Neural cell (in vitro differentiated cells): ENCODE measurements around the gene CDH4. TPM values are rescaled to one million over a fixed set of nuclear protein-coding genes. Genes with fewer than 3 reads are reported as not detected.

Source experiments
- H2AFZ ChIP-seq: fragments of 200-600, 300-800 bp; sonication (generic), shearing (Covaris generic); 2 replicates; pipeline ENCODE4 v1.6.0; 2014; ENCODE audit warnings: low read depth, mild to moderate bottlenecking, antibody characterized with exemption, low read length, moderate library complexity
- H3F3A ChIP-seq: fragments of 200-600 bp; shearing (Covaris generic); 2 replicates; pipeline ENCODE4 v1.6.1; 2016; ENCODE audit warnings: mild to moderate bottlenecking, moderate library complexity, mixed read lengths, antibody characterized with exemption, low read length; ENCODE audit not compliant: insufficient read depth, poor library complexity, severe bottlenecking
- H3K27ac ChIP-seq: fragments of 200-600, 300-800 bp; sonication (generic), shearing (Covaris generic); 2 replicates; pipeline ENCODE4 v1.5.1; 2014; ENCODE audit warnings: mild to moderate bottlenecking, low read length, moderate library complexity
- H3K27me3 ChIP-seq: fragments of 300-800, 200-600 bp; sonication (generic), shearing (Covaris generic); 2 replicates; pipeline ENCODE4 v1.6.0; 2014; ENCODE audit warnings: mild to moderate bottlenecking, low read depth, low read length, moderate library complexity; ENCODE audit not compliant: insufficient read depth
- H3K36me3 ChIP-seq: fragments of 300-800, 200-600 bp; sonication (generic), shearing (Covaris generic); 2 replicates; pipeline ENCODE4 v1.5.1; 2014; ENCODE audit warnings: mild to moderate bottlenecking, antibody characterized with exemption, low read length, moderate library complexity; ENCODE audit not compliant: insufficient read depth
- H3K4me2 ChIP-seq: fragments of 300-800, 200-600 bp; sonication (generic), shearing (Covaris generic); 2 replicates; pipeline ENCODE4 v1.6.0; 2014; ENCODE audit warnings: mild to moderate bottlenecking, low read length
- H3K4me3 ChIP-seq: fragments of 300-800, 200-600 bp; sonication (generic), shearing (Covaris generic); 2 replicates; pipeline ENCODE4 v1.5.1; 2014; ENCODE audit warnings: mild to moderate bottlenecking, low read length, moderate library complexity
- H3K79me2 ChIP-seq: fragments of 200-600 bp; shearing (Covaris generic); replicated peaks from 2 replicates; pipeline ENCODE4 v1.6.0; 2014; ENCODE audit warnings: mild to moderate bottlenecking, low read length, moderate library complexity; ENCODE audit not compliant: insufficient read depth
- H3K9ac ChIP-seq: fragments of 300-800, 200-600 bp; sonication (generic), shearing (Covaris generic); 2 replicates; pipeline ENCODE4 v1.6.1; 2016; ENCODE audit warnings: mild to moderate bottlenecking, low read length, mixed read lengths
- H3K9me2 ChIP-seq: fragments of 200-600 bp; shearing (Covaris generic); 2 replicates; pipeline ENCODE4 v1.6.1; 2016; ENCODE audit warnings: mild to moderate bottlenecking, low read length, mixed read lengths; ENCODE audit not compliant: insufficient read depth
- H3K9me3 ChIP-seq: fragments of 200-600, 300-800 bp; sonication (generic), shearing (Covaris generic); 2 replicates; pipeline ENCODE4 v1.6.1; 2016; ENCODE audit warnings: mild to moderate bottlenecking, mixed run types, low read length, moderate library complexity, mixed read lengths
- H4K20me1 ChIP-seq: fragments of 200-600 bp; shearing (Covaris generic); 2 replicates; pipeline ENCODE4 v1.6.1; 2016; ENCODE audit warnings: mild to moderate bottlenecking, mixed run types; ENCODE audit not compliant: insufficient read depth
- EP300 ChIP-seq: fragments of 450-650 bp; conservative IDR thresholded peaks from 2 replicates; pipeline ENCODE4 v1.6.1; 2014; ENCODE audit warnings: antibody characterized with exemption, mild to moderate bottlenecking, moderate library complexity; ENCODE audit not compliant: poor library complexity, severe bottlenecking
- EZH2 ChIP-seq: fragments of 200-600, 300-800 bp; shearing (Covaris generic), sonication (generic); IDR thresholded peaks from 2 replicates; pipeline ENCODE4 v1.6.1; 2014; ENCODE audit warnings: antibody characterized with exemption, low read length, borderline replicate concordance, mild to moderate bottlenecking; ENCODE audit not compliant: insufficient read depth, poor library complexity, severe bottlenecking
- MXI1 ChIP-seq: fragments of 450-650 bp; conservative IDR thresholded peaks from 2 replicates; pipeline ENCODE4 v1.6.1; 2014; ENCODE audit warnings: antibody characterized with exemption, mild to moderate bottlenecking; ENCODE audit not compliant: poor library complexity, severe bottlenecking
- POLR2AphosphoS5 ChIP-seq: IDR thresholded peaks from 2 replicates; pipeline ENCODE4 v1.6.1; 2012
- RAD21 ChIP-seq: fragments of 450-650 bp; conservative IDR thresholded peaks from 2 replicates; pipeline ENCODE4 v1.6.1; 2014; ENCODE audit warnings: antibody characterized with exemption, mild to moderate bottlenecking, moderate library complexity
- SMC3 ChIP-seq: fragments of 450-650 bp; conservative IDR thresholded peaks from 2 replicates; pipeline ENCODE4 v1.6.1; 2014; ENCODE audit warnings: antibody characterized with exemption, mild to moderate bottlenecking, moderate library complexity; ENCODE audit not compliant: poor library complexity
- TAF1 ChIP-seq: IDR thresholded peaks from 2 replicates; pipeline ENCODE4 v1.6.1; 2012; ENCODE audit warnings: low read depth
- polyA plus RNA-seq: library from polyadenylated mRNA; depleted of rRNA; stranded (reverse); fragments of >200 nt; gene quantifications from 2 replicates; pipeline ENCODE4 v1.2.3, GENCODE V29; 2014
- TF ChIP-seq, protein P1 (sequence below): IDR thresholded peaks from 2 replicates; pipeline ENCODE4 v1.6.1; 2012; ENCODE audit warnings: borderline replicate concordance
- TF ChIP-seq, protein P2 (sequence below): fragments of 450-650 bp; IDR thresholded peaks from 2 replicates; pipeline ENCODE4 v1.5.1; 2014; ENCODE audit warnings: antibody characterized with exemption, mild to moderate bottlenecking, moderate library complexity; ENCODE audit not compliant: poor library complexity, severe bottlenecking

The CDH4 gene
- polyA plus RNA-seq, 1 donor from 2014 or later, result 24.6 TPM

- no peak overlapping the region for H3K9ac ChIP-seq
- H3K79me2 ChIP-seq, result no peaks in the 10 kb centered on the region
- peaks cover 9% of the 10 kb centered on the region for H3K9me3 ChIP-seq
- H3K36me3 ChIP-seq, result peaks cover 4% of the 10 kb centered on the region
- H3K9me2 ChIP-seq, result no peaks in the 10 kb centered on the region
- no peaks in the 10 kb centered on the region for H4K20me1 ChIP-seq
- H3K27me3 ChIP-seq, result no peaks in the 10 kb centered on the region
- H3K27ac ChIP-seq, result no peak overlapping the region
- no peaks in the 10 kb centered on the region for H3F3A ChIP-seq
- TF ChIP-seq POLR2AphosphoS5 (no peak), TAF1 (no peak), EZH2 (no peak), MXI1 (no peak), RAD21 (no peak), EP300 (no peak), SMC3 (no peak)
- TF ChIP-seq, protein P1, sequence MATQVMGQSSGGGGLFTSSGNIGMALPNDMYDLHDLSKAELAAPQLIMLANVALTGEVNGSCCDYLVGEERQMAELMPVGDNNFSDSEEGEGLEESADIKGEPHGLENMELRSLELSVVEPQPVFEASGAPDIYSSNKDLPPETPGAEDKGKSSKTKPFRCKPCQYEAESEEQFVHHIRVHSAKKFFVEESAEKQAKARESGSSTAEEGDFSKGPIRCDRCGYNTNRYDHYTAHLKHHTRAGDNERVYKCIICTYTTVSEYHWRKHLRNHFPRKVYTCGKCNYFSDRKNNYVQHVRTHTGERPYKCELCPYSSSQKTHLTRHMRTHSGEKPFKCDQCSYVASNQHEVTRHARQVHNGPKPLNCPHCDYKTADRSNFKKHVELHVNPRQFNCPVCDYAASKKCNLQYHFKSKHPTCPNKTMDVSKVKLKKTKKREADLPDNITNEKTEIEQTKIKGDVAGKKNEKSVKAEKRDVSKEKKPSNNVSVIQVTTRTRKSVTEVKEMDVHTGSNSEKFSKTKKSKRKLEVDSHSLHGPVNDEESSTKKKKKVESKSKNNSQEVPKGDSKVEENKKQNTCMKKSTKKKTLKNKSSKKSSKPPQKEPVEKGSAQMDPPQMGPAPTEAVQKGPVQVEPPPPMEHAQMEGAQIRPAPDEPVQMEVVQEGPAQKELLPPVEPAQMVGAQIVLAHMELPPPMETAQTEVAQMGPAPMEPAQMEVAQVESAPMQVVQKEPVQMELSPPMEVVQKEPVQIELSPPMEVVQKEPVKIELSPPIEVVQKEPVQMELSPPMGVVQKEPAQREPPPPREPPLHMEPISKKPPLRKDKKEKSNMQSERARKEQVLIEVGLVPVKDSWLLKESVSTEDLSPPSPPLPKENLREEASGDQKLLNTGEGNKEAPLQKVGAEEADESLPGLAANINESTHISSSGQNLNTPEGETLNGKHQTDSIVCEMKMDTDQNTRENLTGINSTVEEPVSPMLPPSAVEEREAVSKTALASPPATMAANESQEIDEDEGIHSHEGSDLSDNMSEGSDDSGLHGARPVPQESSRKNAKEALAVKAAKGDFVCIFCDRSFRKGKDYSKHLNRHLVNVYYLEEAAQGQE, result no peak
- TF ChIP-seq, protein P2, sequence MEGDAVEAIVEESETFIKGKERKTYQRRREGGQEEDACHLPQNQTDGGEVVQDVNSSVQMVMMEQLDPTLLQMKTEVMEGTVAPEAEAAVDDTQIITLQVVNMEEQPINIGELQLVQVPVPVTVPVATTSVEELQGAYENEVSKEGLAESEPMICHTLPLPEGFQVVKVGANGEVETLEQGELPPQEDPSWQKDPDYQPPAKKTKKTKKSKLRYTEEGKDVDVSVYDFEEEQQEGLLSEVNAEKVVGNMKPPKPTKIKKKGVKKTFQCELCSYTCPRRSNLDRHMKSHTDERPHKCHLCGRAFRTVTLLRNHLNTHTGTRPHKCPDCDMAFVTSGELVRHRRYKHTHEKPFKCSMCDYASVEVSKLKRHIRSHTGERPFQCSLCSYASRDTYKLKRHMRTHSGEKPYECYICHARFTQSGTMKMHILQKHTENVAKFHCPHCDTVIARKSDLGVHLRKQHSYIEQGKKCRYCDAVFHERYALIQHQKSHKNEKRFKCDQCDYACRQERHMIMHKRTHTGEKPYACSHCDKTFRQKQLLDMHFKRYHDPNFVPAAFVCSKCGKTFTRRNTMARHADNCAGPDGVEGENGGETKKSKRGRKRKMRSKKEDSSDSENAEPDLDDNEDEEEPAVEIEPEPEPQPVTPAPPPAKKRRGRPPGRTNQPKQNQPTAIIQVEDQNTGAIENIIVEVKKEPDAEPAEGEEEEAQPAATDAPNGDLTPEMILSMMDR, result no peak
- no peak overlapping the region for H3K4me3 ChIP-seq
- H2AFZ ChIP-seq, result no peak overlapping the region
- no peak overlapping the region for H3K4me2 ChIP-seq
Measured at GRCh38 chr20:61845233-61845671, 593.2 kb downstream of the CDH4 start.

- Histone ChIP-seq H3F3A (no peaks in the 10 kb centered on the region), H3K27ac (no peak overlapping the region)
Measured at GRCh38 chr20:61846074-61846473, 594.0 kb downstream of the CDH4 start.

More at GRCh38 chr20:61846074-61846473, 594.0 kb downstream of the CDH4 start:
- Histone ChIP-seq H3K4me3 (no peak overlapping the region), H3K79me2 (no peaks in the 10 kb centered on the region), H3K4me2 (no peak overlapping the region), H3K9me3 (peaks cover 9% of the 10 kb centered on the region), H3K36me3 (peaks cover 4% of the 10 kb centered on the region), H3K9ac (no peak overlapping the region), H4K20me1 (no peaks in the 10 kb centered on the region), H3K9me2 (no peaks in the 10 kb centered on the region), H3K27me3 (no peaks in the 10 kb centered on the region), H2AFZ (no peak overlapping the region)
- no peak for TF ChIP-seq RAD21
- TF ChIP-seq SMC3, result no peak
- TF ChIP-seq, protein P2, result no peak
- no peak for TF ChIP-seq MXI1
- no peak for TF ChIP-seq TAF1
- TF ChIP-seq, protein P1, result no peak
- TF ChIP-seq POLR2AphosphoS5, result no peak
- TF ChIP-seq EP300, result no peak
- no peak for TF ChIP-seq EZH2
